ENCODE measurements around the gene ZNF821. TPM values are rescaled to one million over a fixed set of nuclear protein-coding genes. Genes with fewer than 3 reads are reported as not detected.
"Not testable (repeated sequence)": the region's sequence is repeated elsewhere in the genome, so short reads cannot be mapped to it uniquely, and the experiment has no call there.

ZNF821 gene
- total RNA-seq, 1 donor from 2014 or later: 5.6 TPM

DNA sequence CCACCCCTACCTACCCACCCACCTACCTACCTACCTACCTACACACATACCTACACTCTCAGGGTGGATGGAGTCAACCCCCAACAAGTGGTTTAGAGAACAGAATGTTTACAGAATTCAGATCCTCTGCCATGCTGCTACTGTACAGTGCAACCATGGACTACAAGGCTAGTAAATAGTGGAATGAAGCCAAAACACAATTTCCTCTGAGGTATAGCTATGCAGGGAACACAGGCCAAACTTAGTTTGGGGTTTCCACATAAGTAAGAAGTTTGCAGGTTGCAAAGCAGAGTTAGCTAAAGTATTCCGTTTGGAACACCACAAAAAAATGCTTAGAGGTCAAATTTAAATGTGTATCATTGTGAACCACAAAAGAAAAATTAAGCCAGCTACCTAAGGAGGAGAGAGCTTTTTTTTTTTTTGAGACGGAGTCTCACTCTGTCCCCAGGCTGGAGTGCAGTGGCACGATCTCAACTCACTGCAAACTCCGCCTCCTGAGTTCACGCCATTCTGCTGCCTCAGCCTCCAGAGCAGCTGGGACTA lies 72.7 kb downstream of the ZNF821 start:
- Histone ChIP-seq H3K4me1 (peaks cover 22% of the 10 kb centered on the region), H3K27me3 (no peaks in the 10 kb centered on the region), H3K27ac (no peak overlapping the region), H3K9me3 (no peaks in the 10 kb centered on the region), H3K36me3 (no peaks in the 10 kb centered on the region), H3K4me3 (no peak overlapping the region)
- no peak for ATAC-seq
- TF ChIP-seq, protein P1, sequence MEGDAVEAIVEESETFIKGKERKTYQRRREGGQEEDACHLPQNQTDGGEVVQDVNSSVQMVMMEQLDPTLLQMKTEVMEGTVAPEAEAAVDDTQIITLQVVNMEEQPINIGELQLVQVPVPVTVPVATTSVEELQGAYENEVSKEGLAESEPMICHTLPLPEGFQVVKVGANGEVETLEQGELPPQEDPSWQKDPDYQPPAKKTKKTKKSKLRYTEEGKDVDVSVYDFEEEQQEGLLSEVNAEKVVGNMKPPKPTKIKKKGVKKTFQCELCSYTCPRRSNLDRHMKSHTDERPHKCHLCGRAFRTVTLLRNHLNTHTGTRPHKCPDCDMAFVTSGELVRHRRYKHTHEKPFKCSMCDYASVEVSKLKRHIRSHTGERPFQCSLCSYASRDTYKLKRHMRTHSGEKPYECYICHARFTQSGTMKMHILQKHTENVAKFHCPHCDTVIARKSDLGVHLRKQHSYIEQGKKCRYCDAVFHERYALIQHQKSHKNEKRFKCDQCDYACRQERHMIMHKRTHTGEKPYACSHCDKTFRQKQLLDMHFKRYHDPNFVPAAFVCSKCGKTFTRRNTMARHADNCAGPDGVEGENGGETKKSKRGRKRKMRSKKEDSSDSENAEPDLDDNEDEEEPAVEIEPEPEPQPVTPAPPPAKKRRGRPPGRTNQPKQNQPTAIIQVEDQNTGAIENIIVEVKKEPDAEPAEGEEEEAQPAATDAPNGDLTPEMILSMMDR (IDR thresholded peaks at IDR 0.05): no peak
- intact Hi-C loops (cut with DNase I): no loop called here
- DNase-seq: no peak

DNA sequence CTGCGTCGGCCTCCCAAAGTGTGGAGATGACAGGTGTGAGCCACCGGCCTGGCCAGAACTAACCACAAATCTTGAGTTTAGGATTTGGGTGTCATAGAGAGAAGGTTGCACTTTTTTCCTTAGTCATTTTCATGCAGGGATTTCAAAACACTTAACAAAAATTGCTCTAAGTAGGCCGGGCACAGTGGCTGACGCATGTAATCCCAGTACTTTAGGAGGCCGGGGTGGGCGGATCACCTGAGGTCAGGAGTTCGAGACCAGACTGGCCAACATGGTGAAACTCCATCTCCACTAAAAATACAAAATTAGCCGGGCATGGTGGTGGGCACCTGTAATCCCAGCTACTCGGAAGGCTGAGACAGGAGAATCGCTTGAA lies 73.8 kb downstream of the ZNF821 start:
- Histone ChIP-seq H3K27ac (peak overlapping the region; percentile 100), H3K4me1 (peaks cover 34% of the 10 kb centered on the region)
- H3K9me3 ChIP-seq; H3K4me3 ChIP-seq; ATAC-seq; intact Hi-C loops (cut with DNase I); H3K36me3 ChIP-seq; H3K27me3 ChIP-seq: not testable (repeated sequence)
- peak; percentile 67 for DNase-seq

Other genes with a start within 250 kb of the ZNF821 start
- 9.3 TPM for gene PHLPP2, start 159.5 kb downstream of the ZNF821 start, total RNA-seq
- gene AP1G1, start 75.3 kb downstream of the ZNF821 start, total RNA-seq: 90.0 TPM
- gene ATXN1L, start 38.2 kb downstream of the ZNF821 start, total RNA-seq: 32.2 TPM
- 184 TPM for gene IST1, start 11.3 kb upstream of the ZNF821 start, total RNA-seq
- 0.32 TPM for gene PKD1L3, start 116.2 kb upstream of the ZNF821 start, total RNA-seq
- gene DHODH, start 124.6 kb upstream of the ZNF821 start, total RNA-seq: 7.7 TPM
- 94.2 TPM for gene HP, start 170.3 kb upstream of the ZNF821 start, total RNA-seq
- 2.7 TPM for gene HPR, start 179.0 kb upstream of the ZNF821 start, total RNA-seq
- gene TXNL4B, start 209.4 kb upstream of the ZNF821 start, total RNA-seq: 11.5 TPM
- 53.5 TPM for gene DHX38, start 209.7 kb upstream of the ZNF821 start, total RNA-seq

Measured in upper lobe of right lung (tissue), 1 donor.